ENCODE data around the gene UBL5.

UBL5 gene

DNA sequence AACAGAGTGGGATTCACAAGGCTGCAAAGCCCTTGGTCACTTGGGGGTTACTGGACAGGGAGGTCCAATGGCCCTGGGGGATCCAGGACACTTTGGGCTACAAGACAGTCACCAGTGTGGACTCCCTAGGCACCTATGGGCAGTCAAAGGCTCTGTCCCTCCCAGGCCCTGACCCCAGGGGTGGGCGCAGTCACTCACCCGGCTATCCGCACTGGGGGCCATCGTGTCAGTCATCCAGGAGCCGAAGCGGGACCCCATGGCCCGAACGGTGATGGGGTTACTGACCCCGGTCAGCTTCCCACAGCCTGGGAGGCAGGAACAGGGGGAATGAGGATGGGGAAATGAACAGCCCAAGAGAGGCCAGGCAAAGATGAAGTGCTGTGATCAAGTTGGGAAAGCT, 28.9 kb downstream of the UBL5 start:
- no peak for DNase-seq (ENCODE audit: low read depth)
- TF ChIP-seq, protein P1, sequence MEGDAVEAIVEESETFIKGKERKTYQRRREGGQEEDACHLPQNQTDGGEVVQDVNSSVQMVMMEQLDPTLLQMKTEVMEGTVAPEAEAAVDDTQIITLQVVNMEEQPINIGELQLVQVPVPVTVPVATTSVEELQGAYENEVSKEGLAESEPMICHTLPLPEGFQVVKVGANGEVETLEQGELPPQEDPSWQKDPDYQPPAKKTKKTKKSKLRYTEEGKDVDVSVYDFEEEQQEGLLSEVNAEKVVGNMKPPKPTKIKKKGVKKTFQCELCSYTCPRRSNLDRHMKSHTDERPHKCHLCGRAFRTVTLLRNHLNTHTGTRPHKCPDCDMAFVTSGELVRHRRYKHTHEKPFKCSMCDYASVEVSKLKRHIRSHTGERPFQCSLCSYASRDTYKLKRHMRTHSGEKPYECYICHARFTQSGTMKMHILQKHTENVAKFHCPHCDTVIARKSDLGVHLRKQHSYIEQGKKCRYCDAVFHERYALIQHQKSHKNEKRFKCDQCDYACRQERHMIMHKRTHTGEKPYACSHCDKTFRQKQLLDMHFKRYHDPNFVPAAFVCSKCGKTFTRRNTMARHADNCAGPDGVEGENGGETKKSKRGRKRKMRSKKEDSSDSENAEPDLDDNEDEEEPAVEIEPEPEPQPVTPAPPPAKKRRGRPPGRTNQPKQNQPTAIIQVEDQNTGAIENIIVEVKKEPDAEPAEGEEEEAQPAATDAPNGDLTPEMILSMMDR (IDR thresholded peaks at IDR 0.05; ENCODE audit: low read length, missing control alignments): no peak
- H3K4me3 ChIP-seq (replicated peaks; ENCODE audit: low read depth, low read length): no peak overlapping the region

DNA sequence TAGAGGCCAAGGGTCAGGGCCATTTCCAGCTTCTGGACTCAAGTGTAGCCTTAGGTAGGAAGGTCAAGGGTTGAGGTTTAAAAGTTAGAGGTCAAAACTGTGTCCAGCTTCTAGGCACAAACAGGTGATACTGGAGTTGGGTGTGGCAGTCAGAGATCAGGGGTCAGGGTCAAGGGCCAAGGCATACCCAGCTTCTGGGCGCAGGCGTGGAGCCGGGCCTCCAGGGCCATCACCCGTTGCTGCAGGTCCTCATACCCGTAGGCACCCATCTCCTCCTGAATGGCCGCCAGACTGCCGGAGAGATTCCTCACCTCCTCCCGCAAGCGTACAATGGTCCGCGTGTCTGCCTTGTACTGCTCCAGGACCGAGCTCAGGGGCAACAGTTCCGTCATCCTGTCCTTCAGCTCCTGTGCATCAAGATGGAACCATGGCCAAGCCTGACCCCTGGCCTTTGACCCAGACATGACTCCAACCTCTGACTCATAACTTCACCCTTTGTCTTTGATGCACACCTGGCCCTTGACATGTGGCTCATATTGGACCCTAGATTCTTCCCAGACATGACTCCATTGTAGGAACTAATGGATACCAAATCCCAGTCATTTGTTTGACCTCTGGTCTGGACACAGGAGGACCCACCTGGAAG, 29.5 kb downstream of the UBL5 start:
- TF ChIP-seq, protein P1 (IDR thresholded peaks at IDR 0.05; ENCODE audit: low read length, missing control alignments): no peak
- no peak overlapping the region for H3K4me3 ChIP-seq (replicated peaks; ENCODE audit: low read depth, low read length)

DNA sequence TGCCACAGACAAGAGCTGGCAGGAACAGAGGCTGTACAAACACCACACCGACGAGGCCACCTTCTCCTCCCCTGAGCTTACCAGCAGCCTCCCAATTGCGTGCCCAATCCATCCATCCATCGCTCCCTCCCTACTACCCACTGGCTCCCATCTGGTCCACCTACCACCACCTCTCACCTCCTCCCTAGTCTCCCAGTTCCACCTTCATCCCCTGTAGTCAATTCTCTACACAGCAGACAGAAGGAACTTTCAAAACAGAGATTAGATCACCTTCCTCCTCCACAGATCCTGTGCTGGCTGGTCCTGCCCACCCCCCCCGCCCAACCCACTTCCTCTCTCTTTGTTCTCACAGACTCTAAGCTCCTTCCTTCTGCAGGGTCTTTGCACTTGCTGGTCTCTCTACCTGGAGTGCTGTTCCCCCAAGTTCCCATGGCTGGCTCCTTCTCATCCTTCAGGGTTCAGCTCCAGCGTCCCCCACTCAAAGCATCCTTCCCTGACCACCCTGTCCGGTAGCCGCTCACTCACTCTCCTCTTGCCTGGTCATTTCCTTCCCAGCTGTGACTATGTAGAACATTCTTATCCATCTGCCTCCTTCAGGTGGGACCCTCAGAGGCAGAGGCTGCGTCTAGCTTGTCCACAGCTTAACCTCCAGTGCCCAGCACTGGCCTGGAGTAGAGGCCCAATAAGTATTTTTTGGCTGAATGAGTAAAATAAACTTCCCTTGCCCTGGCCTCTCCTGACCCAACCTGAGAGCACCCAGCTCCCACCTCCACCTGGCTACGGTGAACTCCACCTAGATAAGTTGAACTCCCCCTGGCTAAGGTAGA, 30.4 kb downstream of the UBL5 start:
- no peak for DNase-seq (ENCODE audit: low read depth)
- no peak overlapping the region for H3K4me3 ChIP-seq (replicated peaks; ENCODE audit: low read depth, low read length)
- TF ChIP-seq, protein P1 (IDR thresholded peaks at IDR 0.05; ENCODE audit: low read length, missing control alignments): no peak

More for the DNA sequence above, 29.5 kb downstream of the UBL5 start:
- no peak for DNase-seq (ENCODE audit: low read depth)

DNA sequence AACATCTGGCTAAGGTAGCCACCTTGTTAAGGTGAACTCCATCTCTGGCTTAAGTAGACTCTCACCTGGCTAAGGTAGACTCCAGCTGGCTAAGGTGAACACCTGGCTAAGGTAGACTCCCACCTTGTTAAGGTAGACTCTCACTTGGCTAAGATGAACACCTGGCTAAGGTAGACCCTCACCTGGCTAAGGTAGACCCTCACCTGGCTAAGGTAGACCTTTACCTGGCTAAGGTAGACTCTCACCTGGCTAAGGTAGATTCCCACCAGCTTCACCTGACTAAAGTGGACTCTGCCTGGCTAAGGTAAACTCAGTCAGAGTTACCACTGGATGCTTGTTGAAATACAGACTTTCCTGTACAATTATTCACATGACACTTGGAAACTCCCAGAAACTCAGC, 31.0 kb downstream of the UBL5 start:
- no peak for DNase-seq (ENCODE audit: low read depth)
- TF ChIP-seq, protein P1 (IDR thresholded peaks at IDR 0.05; ENCODE audit: low read length, missing control alignments): no peak
- no peak overlapping the region for H3K4me3 ChIP-seq (replicated peaks; ENCODE audit: low read depth, low read length)

DNA sequence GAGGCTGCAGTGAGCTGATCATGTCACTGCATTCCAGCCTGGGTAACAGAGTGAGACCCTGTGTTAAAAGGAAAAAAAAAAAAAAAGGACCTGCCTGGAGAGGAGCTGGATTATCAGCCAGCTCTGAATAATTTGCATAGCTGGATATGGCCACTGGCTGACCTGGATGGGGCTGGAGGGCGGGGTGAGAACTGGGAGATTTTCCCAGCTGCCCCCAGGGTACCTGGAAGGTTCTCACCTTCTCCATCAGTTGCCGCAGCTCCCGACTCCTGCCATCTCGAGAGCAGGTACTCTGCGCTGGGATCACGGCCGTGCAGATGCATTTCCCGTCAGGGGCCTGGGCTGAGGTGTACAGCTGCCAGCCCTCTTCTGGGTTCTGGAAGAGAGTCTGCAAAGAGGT, 32.7 kb downstream of the UBL5 start:
- TF ChIP-seq, protein P1 (IDR thresholded peaks at IDR 0.05; ENCODE audit: low read length, missing control alignments): no peak
- DNase-seq (ENCODE audit: low read depth): no peak

DNA sequence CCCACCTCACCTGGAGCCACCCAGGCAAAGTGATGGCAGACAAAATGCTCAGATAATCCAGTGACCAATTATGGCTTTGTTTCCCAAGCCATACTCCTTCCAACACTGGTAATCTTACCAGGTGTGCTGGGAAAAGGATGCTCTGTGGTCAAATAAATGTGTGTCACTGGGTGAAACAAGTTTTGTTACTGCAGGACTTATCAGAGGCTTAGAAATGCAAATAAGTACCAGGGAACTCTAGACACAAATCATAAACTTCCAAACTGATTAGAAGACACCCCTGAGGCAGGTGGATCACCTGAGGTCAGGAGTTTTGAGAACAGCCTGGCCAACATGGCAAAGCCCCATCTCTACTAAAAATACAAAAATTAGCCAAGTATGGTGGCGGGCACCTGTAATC, 33.8 kb downstream of the UBL5 start:
- TF ChIP-seq, protein P1 (IDR thresholded peaks at IDR 0.05; ENCODE audit: low read length, missing control alignments): no peak
- no peak for DNase-seq (ENCODE audit: low read depth)
- no peak overlapping the region for H3K4me3 ChIP-seq (replicated peaks; ENCODE audit: low read depth, low read length)

More for the DNA sequence above, 32.7 kb downstream of the UBL5 start:
- no peak overlapping the region for H3K4me3 ChIP-seq (replicated peaks; ENCODE audit: low read depth, low read length)
